Uterus (tissue), 4 donors: ENCODE data around the gene ZNF428. TPM values are rescaled to one million over a fixed set of nuclear protein-coding genes. Genes with fewer than 3 reads are reported as not detected.
"Not testable (repeated sequence)": the region's sequence is repeated elsewhere in the genome, so short reads cannot be mapped to it uniquely, and the experiment has no call there.

Experiments used
- DNase-seq, 2 donors: peaks; one replicate each; pipeline ENCODE4 v3.0.0-alpha.2; 2019 to 2020
- H3K27ac ChIP-seq, 2 donors: fragments of 200-600 bp; sonication (generic); 1 replicate in 1 of 2; 2 replicates in 1 of 2; pipeline ENCODE4 v1.5.1; 2016 to 2018
- H3K27me3 ChIP-seq, 2 donors: fragments of 200-600 bp; sonication (generic); one replicate each; pipeline ENCODE4 v1.5.1; 2018 to 2019; ENCODE audit warnings: control low read depth in 1 of 2
- H3K36me3 ChIP-seq, 2 donors: fragments of 200-600 bp; sonication (generic); one replicate each; pipeline ENCODE4 v1.5.1; 2019; ENCODE audit warnings: control low read depth in 1 of 2
- H3K4me1 ChIP-seq, 2 donors: fragments of 200-600 bp; sonication (generic); one replicate each; pipeline ENCODE4 v1.5.1; 2018 to 2019; ENCODE audit warnings: control low read depth in 1 of 2
- H3K4me3 ChIP-seq, 2 donors: fragments of 200-600 bp; sonication (generic); 1 replicate in 1 of 2; 2 replicates in 1 of 2; pipeline ENCODE4 v1.5.1; 2018 to 2019; ENCODE audit warnings: mild to moderate bottlenecking in 1 of 2
- H3K9me3 ChIP-seq, 2 donors: fragments of 200-600 bp; sonication (generic); one replicate each; pipeline ENCODE4 v1.5.1; 2019; ENCODE audit warnings: control low read depth in 1 of 2
- POLR2A ChIP-seq, 2 donors: fragments of 450-650 bp; IDR thresholded peaks; one replicate each; pipeline ENCODE4 v1.6.1; 2016; ENCODE audit warnings: antibody characterized with exemption in 2 of 2, mild to moderate bottlenecking in 1 of 2, moderate library complexity in 1 of 2
- intact Hi-C: fragments of 100-400 bp; cut with DNase I; formaldehyde crosslinking; loops from one replicate; pipeline ENCODE4 v1.15.1; 2023; ENCODE audit warnings: low total_unique reads
- total RNA-seq, 4 donors: library from RNA; depleted of rRNA in 3 of 4; stranded (reverse); fragments of >200 nt in 3 of 4; gene quantifications; one replicate each; pipeline versions ENCODE4 v1.1.0 to v1.2.4, GENCODE V29; 2014 to 2023
- TF ChIP-seq, protein P1 (sequence below), 4 experiments: fragments of 200-600 bp in 2 of 4; fragments of 450-650 bp in 2 of 4; sonication (generic) in 2 of 4; IDR thresholded peaks; one replicate each; pipeline ENCODE4 v1.5.1; 2016 to 2019; ENCODE audit warnings: antibody characterized with exemption in 4 of 4, mild to moderate bottlenecking in 2 of 4, moderate library complexity in 1 of 4
- donor health status: DM: yes; HTN: yes; CAD: no.

ZNF428 gene
- total RNA-seq, 4 donors from 2014 or later: 1.5 to 83.3 (median 44.5) TPM

DNA sequence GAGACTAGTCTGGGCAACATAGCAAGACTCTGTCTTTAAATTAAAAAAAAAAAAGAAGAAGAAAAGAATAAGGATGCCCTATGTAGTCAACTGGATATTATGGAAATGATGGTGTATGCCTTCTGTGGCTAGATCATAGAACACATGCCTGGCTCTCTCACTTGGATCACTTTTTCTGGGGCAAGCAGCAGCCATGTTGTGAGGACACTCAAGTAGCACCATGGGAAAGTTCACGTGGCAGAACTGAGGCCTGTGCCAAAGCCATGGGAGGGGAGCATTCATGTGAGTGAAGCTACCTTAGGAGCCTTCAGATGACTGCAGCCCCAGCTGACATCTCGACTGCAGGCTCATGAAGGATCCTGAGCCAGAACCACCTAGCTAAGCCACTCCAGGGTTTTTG is 38.6 kb upstream of the ZNF428 start:
- intact Hi-C loops: no loop called here
- TF ChIP-seq POLR2A (IDR thresholded peaks at IDR 0.05): no peak
- TF ChIP-seq, protein P1, sequence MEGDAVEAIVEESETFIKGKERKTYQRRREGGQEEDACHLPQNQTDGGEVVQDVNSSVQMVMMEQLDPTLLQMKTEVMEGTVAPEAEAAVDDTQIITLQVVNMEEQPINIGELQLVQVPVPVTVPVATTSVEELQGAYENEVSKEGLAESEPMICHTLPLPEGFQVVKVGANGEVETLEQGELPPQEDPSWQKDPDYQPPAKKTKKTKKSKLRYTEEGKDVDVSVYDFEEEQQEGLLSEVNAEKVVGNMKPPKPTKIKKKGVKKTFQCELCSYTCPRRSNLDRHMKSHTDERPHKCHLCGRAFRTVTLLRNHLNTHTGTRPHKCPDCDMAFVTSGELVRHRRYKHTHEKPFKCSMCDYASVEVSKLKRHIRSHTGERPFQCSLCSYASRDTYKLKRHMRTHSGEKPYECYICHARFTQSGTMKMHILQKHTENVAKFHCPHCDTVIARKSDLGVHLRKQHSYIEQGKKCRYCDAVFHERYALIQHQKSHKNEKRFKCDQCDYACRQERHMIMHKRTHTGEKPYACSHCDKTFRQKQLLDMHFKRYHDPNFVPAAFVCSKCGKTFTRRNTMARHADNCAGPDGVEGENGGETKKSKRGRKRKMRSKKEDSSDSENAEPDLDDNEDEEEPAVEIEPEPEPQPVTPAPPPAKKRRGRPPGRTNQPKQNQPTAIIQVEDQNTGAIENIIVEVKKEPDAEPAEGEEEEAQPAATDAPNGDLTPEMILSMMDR (IDR thresholded peaks at IDR 0.05): no peak
- DNase-seq: no peak
- Histone ChIP-seq H3K4me3 (no peak overlapping the region), H3K4me1 (no peaks in the 10 kb centered on the region), H3K36me3 (no peaks in the 10 kb centered on the region), H3K27me3 (no peaks in the 10 kb centered on the region), H3K27ac (no peak overlapping the region), H3K9me3 (no peaks in the 10 kb centered on the region)

DNA sequence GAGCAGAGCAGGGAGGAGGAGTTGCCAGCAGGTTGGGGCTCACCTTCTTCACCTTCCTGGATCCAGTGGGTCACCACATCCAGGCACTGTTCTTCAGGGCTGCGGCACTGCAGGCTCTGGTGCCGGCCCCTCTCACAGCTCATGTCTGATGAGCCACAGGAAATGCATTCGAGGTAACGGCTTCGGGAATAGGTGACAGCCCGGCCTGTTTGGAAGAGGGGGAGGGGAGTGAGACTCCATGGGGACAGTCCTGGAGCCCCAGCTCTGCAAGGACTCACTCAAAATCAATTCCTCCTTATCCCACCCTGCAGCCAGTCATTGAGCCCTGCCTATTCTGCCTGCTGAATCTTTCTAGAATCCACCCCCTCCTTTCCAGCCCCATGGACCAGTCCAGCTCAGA is 37.0 kb upstream of the ZNF428 start:
- H3K27me3 ChIP-seq: no peaks in the 10 kb centered on the region
- no peaks in the 10 kb centered on the region for H3K4me1 ChIP-seq
- H3K36me3 ChIP-seq: no peaks in the 10 kb centered on the region
- no peak for DNase-seq
- H3K9me3 ChIP-seq: no peaks in the 10 kb centered on the region
- no peak overlapping the region for H3K27ac ChIP-seq
- TF ChIP-seq, protein P1 (IDR thresholded peaks at IDR 0.05): no peak
- no peak for TF ChIP-seq POLR2A (IDR thresholded peaks at IDR 0.05)
- no peak overlapping the region for H3K4me3 ChIP-seq
- intact Hi-C loops: no loop called here

DNA sequence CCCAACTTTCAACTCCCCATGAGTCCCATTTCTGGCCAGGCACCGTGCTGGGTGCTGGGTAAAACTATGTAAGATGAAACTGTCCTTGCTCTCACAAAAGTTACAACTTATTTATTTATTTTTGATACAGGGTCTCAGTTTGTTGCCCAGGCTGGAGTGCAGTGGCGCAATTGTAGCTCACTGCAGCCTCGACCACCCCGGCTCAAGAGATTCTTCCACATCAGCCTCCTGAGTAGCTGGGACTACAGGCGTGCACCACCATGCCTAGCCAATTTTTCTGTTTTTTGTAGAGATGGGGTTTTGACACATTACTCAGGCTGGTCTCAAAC is 33.1 kb upstream of the ZNF428 start:
- H3K27ac ChIP-seq: no peak overlapping the region
- intact Hi-C loops: no loop called here
- DNase-seq: no peak
- no peak for TF ChIP-seq POLR2A (IDR thresholded peaks at IDR 0.05)
- TF ChIP-seq, protein P1 (IDR thresholded peaks at IDR 0.05): no peak
- no peaks in the 10 kb centered on the region for H3K9me3 ChIP-seq
- H3K4me3 ChIP-seq: no peak overlapping the region
- no peaks in the 10 kb centered on the region for H3K4me1 ChIP-seq
- H3K27me3 ChIP-seq: no peaks in the 10 kb centered on the region
- no peaks in the 10 kb centered on the region for H3K36me3 ChIP-seq

DNA sequence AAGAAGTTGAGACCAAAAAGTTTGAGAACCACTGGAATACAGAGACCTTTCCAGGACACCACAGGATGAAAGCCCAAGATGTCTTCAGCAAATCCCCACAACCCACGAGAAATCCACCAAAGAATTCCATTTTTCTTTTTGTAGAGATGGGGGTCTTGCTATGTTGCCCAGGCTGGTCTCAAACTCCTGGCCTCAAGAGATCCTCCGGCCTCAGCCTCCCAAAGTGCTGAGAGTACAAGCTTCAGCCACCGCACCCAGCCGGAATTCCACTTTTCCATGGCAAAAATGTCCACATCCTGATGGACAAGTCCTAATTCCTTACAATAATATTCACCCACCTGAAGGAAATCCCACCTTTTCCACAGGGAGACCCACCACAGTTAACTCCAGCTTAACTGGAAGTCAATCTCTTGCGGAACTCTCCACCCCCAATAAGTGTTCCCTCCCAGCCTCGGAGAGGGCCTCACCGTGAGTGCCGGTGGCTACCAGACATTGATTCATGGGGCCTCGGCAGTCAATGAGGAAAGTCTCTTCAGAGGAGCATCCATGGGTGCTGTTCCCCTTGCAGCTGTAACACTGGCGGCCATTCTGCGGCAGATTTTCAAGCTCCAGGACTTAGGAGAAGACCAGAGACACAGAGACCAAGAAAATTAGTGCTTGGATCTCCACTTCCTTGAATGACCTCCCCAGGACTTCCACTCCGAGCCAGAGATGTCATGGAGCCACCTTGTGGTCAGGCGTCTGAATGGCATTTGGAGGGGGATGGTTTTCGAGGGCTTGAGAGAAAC is 32.5 kb upstream of the ZNF428 start:
- no peaks in the 10 kb centered on the region for H3K4me1 ChIP-seq
- intact Hi-C loops: no loop called here
- H3K4me3 ChIP-seq: no peak overlapping the region
- no peak overlapping the region for H3K27ac ChIP-seq
- no peaks in the 10 kb centered on the region for H3K36me3 ChIP-seq
- peak; percentile 42 to 47 for DNase-seq
- no peaks in the 10 kb centered on the region for H3K27me3 ChIP-seq
- no peak for TF ChIP-seq POLR2A (IDR thresholded peaks at IDR 0.05)
- TF ChIP-seq, protein P1 (IDR thresholded peaks at IDR 0.05): peak; percentile 63 to 75 (median 70)
- no peaks in the 10 kb centered on the region for H3K9me3 ChIP-seq

DNA sequence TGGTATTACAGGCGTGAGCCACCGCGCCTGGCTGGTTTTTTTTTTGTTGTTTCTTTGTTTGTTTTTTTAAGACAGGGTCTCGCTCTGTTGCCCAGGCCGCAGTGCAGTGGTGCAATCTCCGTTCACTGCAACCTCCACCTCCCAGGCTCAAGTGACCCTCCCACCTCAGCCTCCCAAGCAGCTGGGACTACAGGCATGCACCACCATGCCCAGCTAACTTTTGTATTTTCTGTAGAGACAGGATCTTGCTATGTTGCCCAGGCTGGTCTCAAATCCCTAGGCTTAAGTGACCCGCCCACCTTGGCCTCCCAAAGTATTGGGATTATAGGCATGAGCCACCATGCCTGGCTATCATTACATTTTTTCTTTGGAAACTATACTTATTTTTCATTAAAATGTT is 30.8 kb upstream of the ZNF428 start:
- H3K27me3 ChIP-seq, H3K36me3 ChIP-seq, H3K4me1 ChIP-seq, intact Hi-C loops, H3K9me3 ChIP-seq, H3K27ac ChIP-seq, DNase-seq, H3K4me3 ChIP-seq: not testable (repeated sequence)

DNA sequence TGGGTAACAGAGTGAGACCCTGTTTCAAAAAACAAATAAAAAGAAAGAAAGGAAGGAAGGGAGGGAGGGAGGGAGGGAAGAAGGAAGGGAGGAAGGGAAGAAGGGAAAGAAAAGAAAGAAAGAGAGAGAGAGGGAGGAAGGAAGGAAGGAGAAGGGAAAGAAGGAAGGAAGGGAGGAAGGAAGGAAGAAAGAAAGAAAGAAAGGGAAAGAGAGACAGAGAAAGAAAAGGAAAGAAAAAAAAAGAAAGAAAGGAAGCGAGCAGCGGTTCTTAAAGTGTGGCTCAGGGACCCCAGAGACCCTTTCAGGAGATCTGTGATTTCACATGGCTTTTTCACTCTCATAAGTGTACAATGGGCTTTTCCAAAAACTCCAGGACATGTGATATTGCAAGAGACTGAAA is 30.1 kb upstream of the ZNF428 start:
- DNase-seq: no peak
- H3K4me3 ChIP-seq: no peak overlapping the region
- H3K36me3 ChIP-seq: no peaks in the 10 kb centered on the region
- no peaks in the 10 kb centered on the region for H3K9me3 ChIP-seq
- H3K4me1 ChIP-seq: no peaks in the 10 kb centered on the region
- H3K27me3 ChIP-seq: no peaks in the 10 kb centered on the region
- no peak for TF ChIP-seq POLR2A (IDR thresholded peaks at IDR 0.05)
- TF ChIP-seq, protein P1 (IDR thresholded peaks at IDR 0.05): no peak
- intact Hi-C loops: no loop called here
- no peak overlapping the region for H3K27ac ChIP-seq
